Neural progenitor cell (in vitro differentiated cells): Measurements from ENCODE around the gene PRR16. TPM values are rescaled to one million over a fixed set of nuclear protein-coding genes. Genes with fewer than 3 reads are reported as not detected.

ENCODE experiments used
- DNase-seq: peaks from one replicate; pipeline ENCODE4 v3.0.0-alpha.2; 2016; ENCODE audit warnings: low spot score
- H2AFZ ChIP-seq: fragments of 200-600 bp; sonication (generic); replicated peaks from 2 replicates; pipeline ENCODE4 v1.6.1; 2016; ENCODE audit warnings: antibody characterized with exemption
- H3F3A ChIP-seq: fragments of 200-600 bp; sonication (generic); 2 replicates; pipeline ENCODE4 v1.6.1; 2016; ENCODE audit warnings: antibody characterized with exemption, low read depth
- H3K27ac ChIP-seq: fragments of 200-600 bp; sonication (generic); 2 replicates; pipeline ENCODE4 v1.5.1; 2016; ENCODE audit warnings: mild to moderate bottlenecking
- H3K27me3 ChIP-seq: fragments of 200-600 bp; sonication (generic); 2 replicates; pipeline ENCODE4 v1.6.1; 2016; ENCODE audit warnings: mild to moderate bottlenecking, moderate library complexity
- H3K36me3 ChIP-seq: fragments of 200-600 bp; sonication (generic); 2 replicates; pipeline ENCODE4 v1.5.1; 2016
- H3K4me1 ChIP-seq: fragments of 200-600 bp; sonication (generic); 2 replicates; pipeline ENCODE4 v1.6.1; 2016; ENCODE audit warnings: mixed run types
- H3K4me2 ChIP-seq: fragments of 200-600 bp; sonication (generic); 2 replicates; pipeline ENCODE4 v1.6.1; 2016
- H3K4me3 ChIP-seq: fragments of 200-600 bp; sonication (generic); 2 replicates; pipeline ENCODE4 v1.5.1; 2016
- H3K79me2 ChIP-seq: fragments of 200-600 bp; sonication (generic); 2 replicates; pipeline ENCODE4 v1.6.1; 2016; ENCODE audit warnings: low read depth
- H3K9ac ChIP-seq: fragments of 200-600 bp; sonication (generic); 2 replicates; pipeline ENCODE4 v1.6.1; 2016
- H3K9me3 ChIP-seq: fragments of 200-600 bp; sonication (generic); 2 replicates; pipeline ENCODE4 v1.5.1; 2016; ENCODE audit warnings: low read depth
- H4K20me1 ChIP-seq: fragments of 200-600 bp; sonication (generic); 2 replicates; pipeline ENCODE4 v1.6.1; 2016; ENCODE audit warnings: low read depth
- H3K27ac Mint-ChIP-seq: 3 replicates; pipeline ENCODE4 v1.8.0; 2021; ENCODE audit warnings: mixed read lengths
- H3K27me3 Mint-ChIP-seq: 2 replicates; pipeline ENCODE4 v1.8.0; 2022; ENCODE audit warnings: low read depth, mild to moderate bottlenecking, inconsistent platforms, moderate library complexity, mixed read lengths; ENCODE audit not compliant: insufficient read depth
- H3K36me3 Mint-ChIP-seq: 3 replicates; pipeline ENCODE4 v1.8.0; 2021; ENCODE audit warnings: mixed read lengths
- H3K4me1 Mint-ChIP-seq: 3 replicates; pipeline ENCODE4 v1.8.0; 2021; ENCODE audit warnings: mixed read lengths
- H3K4me3 Mint-ChIP-seq: 3 replicates; pipeline ENCODE4 v1.8.0; 2021; ENCODE audit warnings: mild to moderate bottlenecking, moderate library complexity, mixed read lengths
- H3K9me3 Mint-ChIP-seq: 3 replicates; pipeline ENCODE4 v1.8.0; 2020; ENCODE audit warnings: mixed read lengths
- EZH2 ChIP-seq: fragments of 200-600 bp; sonication (generic); IDR thresholded peaks from 2 replicates; pipeline ENCODE4 v1.6.1; 2017; ENCODE audit warnings: antibody characterized with exemption, mild to moderate bottlenecking, moderate library complexity
- EZH2phosphoT487 ChIP-seq: fragments of 200-600 bp; sonication (generic); IDR thresholded peaks from 2 replicates; pipeline ENCODE4 v1.6.1; 2017; ENCODE audit warnings: antibody characterized with exemption
- total RNA-seq: library from RNA; depleted of rRNA; stranded (reverse); fragments of >200 nt; gene quantifications from 2 replicates; pipeline ENCODE4 v1.2.3, GENCODE V29; 2015; ENCODE audit warnings: low replicate concordance
- TF ChIP-seq, protein P1 (sequence below): fragments of 200-600 bp; sonication (generic); IDR thresholded peaks from 2 replicates; pipeline ENCODE4 v1.5.1; 2017; ENCODE audit warnings: antibody characterized with exemption, mild to moderate bottlenecking

Gene PRR16
- total RNA-seq, 1 donor from 2014 or later = not detected

DNA sequence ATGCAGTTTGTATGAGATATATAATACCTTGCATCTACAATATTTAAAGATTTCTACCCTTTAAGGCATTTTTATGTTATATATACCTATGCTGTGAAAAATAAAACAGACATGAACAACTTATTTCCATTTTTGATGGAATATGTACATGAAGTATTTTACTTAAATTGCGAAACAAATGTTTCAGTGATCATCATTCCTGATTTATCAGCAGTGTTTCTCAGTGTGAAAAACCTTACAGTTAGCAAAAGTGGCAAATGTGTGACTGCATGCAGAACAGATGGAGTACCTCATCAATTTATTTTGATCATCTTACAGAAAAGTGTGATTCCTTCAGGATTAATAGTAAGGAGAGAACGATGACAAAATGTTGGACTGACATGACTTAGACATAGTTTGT, 43.1 kb downstream of the PRR16 start:
- no peak for DNase-seq
- Histone ChIP-seq H3K79me2 (no peaks in the 10 kb centered on the region), H2AFZ (no peak overlapping the region), H3K36me3 (no peaks in the 10 kb centered on the region), H3K9me3 (no peaks in the 10 kb centered on the region), H3K9ac (no peak overlapping the region), H3K27me3 (no peaks in the 10 kb centered on the region), H3K4me1 (peaks cover 7% of the 10 kb centered on the region), H3F3A (no peaks in the 10 kb centered on the region), H4K20me1 (no peaks in the 10 kb centered on the region), H3K27ac (no peak overlapping the region), H3K4me3 (no peak overlapping the region), H3K4me2 (no peak overlapping the region)
- H3K27ac Mint-ChIP-seq = no peak overlapping the region
- H3K36me3 Mint-ChIP-seq = no peaks in the 10 kb centered on the region
- no peak overlapping the region for H3K4me3 Mint-ChIP-seq
- peaks cover 14% of the 10 kb centered on the region for H3K4me1 Mint-ChIP-seq
- H3K27me3 Mint-ChIP-seq = no peaks in the 10 kb centered on the region
- TF ChIP-seq, protein P1, sequence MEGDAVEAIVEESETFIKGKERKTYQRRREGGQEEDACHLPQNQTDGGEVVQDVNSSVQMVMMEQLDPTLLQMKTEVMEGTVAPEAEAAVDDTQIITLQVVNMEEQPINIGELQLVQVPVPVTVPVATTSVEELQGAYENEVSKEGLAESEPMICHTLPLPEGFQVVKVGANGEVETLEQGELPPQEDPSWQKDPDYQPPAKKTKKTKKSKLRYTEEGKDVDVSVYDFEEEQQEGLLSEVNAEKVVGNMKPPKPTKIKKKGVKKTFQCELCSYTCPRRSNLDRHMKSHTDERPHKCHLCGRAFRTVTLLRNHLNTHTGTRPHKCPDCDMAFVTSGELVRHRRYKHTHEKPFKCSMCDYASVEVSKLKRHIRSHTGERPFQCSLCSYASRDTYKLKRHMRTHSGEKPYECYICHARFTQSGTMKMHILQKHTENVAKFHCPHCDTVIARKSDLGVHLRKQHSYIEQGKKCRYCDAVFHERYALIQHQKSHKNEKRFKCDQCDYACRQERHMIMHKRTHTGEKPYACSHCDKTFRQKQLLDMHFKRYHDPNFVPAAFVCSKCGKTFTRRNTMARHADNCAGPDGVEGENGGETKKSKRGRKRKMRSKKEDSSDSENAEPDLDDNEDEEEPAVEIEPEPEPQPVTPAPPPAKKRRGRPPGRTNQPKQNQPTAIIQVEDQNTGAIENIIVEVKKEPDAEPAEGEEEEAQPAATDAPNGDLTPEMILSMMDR = no peak
- TF ChIP-seq EZH2phosphoT487 = no peak
- no peak for TF ChIP-seq EZH2
- no peaks in the 10 kb centered on the region for H3K9me3 Mint-ChIP-seq

DNA sequence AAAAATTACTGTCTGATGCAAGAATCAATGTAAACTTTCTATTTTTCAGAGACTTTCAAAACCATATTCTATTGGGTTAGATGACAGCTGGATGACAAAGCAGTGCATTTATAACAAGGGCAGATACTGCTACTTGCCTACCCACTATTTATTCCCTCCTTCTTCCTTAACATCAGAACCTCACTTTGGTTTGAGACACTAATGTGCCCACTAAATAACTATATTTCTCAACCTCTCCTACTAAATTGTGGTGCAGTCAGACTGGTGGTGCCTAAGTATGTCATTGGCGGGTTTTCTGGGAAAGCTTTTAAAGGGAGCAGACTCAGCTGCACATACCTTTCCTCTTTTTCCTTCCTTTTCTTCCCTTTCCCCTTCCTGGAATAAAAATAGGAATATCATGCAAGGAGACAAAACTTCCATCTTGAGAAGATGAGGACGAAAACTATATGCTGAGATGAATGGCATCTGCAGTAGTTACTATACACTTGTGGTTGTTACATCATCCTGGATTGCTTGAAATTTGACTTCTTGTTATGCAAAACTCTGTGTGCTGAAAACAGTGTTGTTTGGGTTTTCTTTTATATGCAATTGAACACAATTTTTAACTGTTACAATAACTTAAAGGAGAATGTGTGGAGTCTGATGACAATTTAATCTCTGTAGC, 43.8 kb downstream of the PRR16 start:
- Histone ChIP-seq H3K9me3 (no peaks in the 10 kb centered on the region), H4K20me1 (no peaks in the 10 kb centered on the region), H3K4me1 (peaks cover 14% of the 10 kb centered on the region), H3K27me3 (no peaks in the 10 kb centered on the region), H3K79me2 (no peaks in the 10 kb centered on the region), H3K4me3 (no peak overlapping the region), H3K9ac (no peak overlapping the region), H3F3A (no peaks in the 10 kb centered on the region), H3K27ac (no peak overlapping the region), H2AFZ (peak overlapping the region; percentile 17), H3K4me2 (no peak overlapping the region), H3K36me3 (no peaks in the 10 kb centered on the region)
- Mint-ChIP-seq H3K9me3 (no peaks in the 10 kb centered on the region), H3K27ac (peak overlapping the region; percentile 61), H3K36me3 (no peaks in the 10 kb centered on the region), H3K4me1 (peaks cover 21% of the 10 kb centered on the region), H3K4me3 (no peak overlapping the region), H3K27me3 (no peaks in the 10 kb centered on the region)
- TF ChIP-seq EZH2phosphoT487 = no peak
- no peak for TF ChIP-seq EZH2
- TF ChIP-seq, protein P1 = no peak
- DNase-seq = no peak

DNA sequence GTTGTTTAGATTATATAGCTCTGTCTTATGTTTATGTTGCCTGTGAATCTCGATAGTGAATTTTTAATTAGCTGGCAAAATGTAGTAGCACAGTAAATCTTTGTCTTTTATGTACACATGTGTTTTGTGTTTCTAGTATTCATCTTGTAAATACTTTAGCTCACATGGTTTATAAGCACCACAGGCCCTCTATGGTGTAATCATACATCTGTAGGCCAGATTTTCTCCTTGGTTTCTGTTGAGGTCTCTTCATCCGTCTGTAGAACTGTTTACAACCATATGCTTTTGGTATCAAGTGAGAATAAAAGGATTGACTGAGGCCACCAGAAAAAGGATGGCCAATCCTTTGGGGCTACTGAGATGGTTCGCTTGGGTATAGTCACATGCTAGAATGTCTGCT, 45.0 kb downstream of the PRR16 start:
- TF ChIP-seq EZH2phosphoT487 (no peak), EZH2 (no peak)
- TF ChIP-seq, protein P1 = no peak
- peaks cover 27% of the 10 kb centered on the region for H3K4me1 Mint-ChIP-seq
- Histone ChIP-seq H3K4me2 (no peak overlapping the region), H3K4me3 (no peak overlapping the region), H3K27me3 (no peaks in the 10 kb centered on the region), H3K9ac (no peak overlapping the region), H2AFZ (no peak overlapping the region), H3K4me1 (peaks cover 14% of the 10 kb centered on the region), H3K36me3 (no peaks in the 10 kb centered on the region), H3F3A (no peaks in the 10 kb centered on the region), H3K27ac (no peak overlapping the region), H4K20me1 (no peaks in the 10 kb centered on the region), H3K9me3 (no peaks in the 10 kb centered on the region), H3K79me2 (no peaks in the 10 kb centered on the region)
- H3K27me3 Mint-ChIP-seq = no peaks in the 10 kb centered on the region
- no peak overlapping the region for H3K4me3 Mint-ChIP-seq
- no peaks in the 10 kb centered on the region for H3K36me3 Mint-ChIP-seq
- no peaks in the 10 kb centered on the region for H3K9me3 Mint-ChIP-seq
- H3K27ac Mint-ChIP-seq = no peak overlapping the region
- DNase-seq = no peak
